LNCaP clone FGC (cell line): ENCODE measurements around the gene UBE2O.
"Not testable (repeated sequence)": the region's sequence is repeated elsewhere in the genome, so short reads cannot be mapped to it uniquely, and the experiment has no call there.

ENCODE experiments used
- DNase-seq: peaks from one replicate; pipeline ENCODE4 v3.0.0-alpha.2; 2011; ENCODE audit warnings: low read depth
- H3K4me3 ChIP-seq: 2 replicates; pipeline ENCODE4 v1.5.1; 2011; ENCODE audit warnings: mild to moderate bottlenecking, low read depth, low read length, control low read depth
- CTCF ChIP-seq: IDR thresholded peaks from 2 replicates; pipeline ENCODE4 v1.5.1; 2012; ENCODE audit warnings: mild to moderate bottlenecking; ENCODE audit not compliant: control insufficient read depth, insufficient read depth; ENCODE audit errors: extremely low read depth

UBE2O gene

DNA sequence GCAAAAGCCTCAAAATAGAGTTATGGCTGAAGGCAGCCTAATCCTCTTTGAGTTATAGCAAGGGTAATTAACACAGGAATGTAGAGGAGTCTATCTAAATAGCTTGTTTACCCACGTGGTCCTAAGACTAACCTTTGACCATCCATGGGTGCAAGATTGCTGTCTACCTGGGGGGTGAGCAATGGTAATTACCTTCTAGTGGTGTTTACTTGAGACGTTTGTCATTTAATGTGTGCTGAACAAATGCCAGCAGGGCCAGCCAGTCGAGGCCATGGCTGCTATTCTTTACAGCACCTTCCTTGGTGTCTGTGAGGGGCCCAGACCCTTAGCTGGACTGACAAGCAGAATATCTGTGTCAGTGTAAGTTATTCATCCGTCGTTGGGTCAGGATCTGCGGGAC, 85.3 kb downstream of the UBE2O start:
- no peak for DNase-seq
- H3K4me3 ChIP-seq, result no peak overlapping the region
- no peak for TF ChIP-seq CTCF

- H3K4me3 ChIP-seq, result no peak overlapping the region
- TF ChIP-seq CTCF, result no peak
- no peak for DNase-seq
Measured at GRCh38 chr17:76366247-76366646, 86.7 kb downstream of the UBE2O start.

DNA sequence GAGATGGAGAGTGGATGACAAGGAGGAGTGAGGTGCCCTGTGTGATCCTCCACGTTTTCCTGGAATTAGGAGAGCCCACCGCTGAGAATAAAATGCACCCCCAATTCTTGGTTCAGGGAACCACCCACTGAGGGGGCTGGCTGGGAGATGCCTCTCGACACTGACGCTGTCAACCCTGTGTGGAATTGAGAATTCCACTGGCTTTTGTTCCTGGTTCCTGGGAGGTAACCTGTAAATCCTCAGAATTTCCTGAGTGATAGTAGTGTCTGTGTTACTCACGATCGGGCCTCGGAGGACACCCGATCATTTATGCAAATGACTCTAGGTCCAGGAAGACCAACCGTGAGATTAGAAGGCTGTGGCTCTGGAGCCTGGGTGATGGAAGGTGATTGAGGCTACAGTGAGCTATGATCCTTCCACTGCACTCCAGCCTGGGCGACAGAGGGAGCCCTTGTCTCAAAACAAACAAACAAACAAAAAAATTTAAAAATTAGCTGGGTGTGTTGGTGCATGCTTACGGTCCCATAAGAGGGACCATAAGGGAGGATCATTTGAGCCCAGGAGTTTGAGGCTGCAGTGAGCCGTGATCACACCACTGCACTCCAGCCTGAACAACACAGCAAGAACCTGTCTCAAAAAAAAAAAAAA, 87.6 kb downstream of the UBE2O start:
- DNase-seq, result no peak
- peak; percentile 61 for TF ChIP-seq CTCF

DNA sequence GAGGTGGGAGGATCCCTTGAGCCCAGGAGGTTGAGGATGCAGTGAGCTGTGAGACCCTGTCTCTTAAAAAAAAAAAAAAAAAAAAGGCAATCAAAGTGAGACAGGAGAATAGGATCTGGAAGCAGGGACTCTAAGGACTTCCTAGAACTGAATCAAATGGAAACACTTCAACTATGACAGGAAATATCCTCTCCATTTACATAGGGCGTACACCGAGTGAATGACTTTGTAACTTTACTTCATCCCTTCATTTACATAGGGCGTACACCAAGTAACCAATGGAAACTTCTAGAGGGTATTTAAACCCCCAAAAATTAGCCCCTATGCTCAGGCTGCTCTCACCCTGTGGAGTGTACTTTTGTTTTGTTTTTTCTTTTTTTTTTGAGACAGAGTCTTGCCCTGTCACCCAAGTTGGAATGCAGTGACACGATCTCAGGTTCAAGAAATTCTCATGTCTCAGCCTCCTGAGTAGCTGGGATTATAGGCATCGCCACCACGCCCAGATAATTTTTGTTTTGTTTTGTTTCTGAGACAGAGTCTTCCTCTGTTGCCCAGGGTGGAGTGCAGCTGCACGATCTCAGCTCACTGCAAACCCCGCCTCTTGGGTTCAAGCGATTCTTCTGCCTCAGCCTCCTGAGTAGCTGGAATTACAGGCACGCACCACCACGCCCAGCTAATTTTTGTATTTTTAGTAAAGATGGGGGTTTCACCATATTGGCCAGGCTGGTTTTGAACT, 89.7 kb downstream of the UBE2O start:
- no peak overlapping the region for H3K4me3 ChIP-seq
- DNase-seq, result no peak
- TF ChIP-seq CTCF, result no peak

More for the DNA sequence above, 87.6 kb downstream of the UBE2O start:
- no peak overlapping the region for H3K4me3 ChIP-seq

- no peak for TF ChIP-seq CTCF
- DNase-seq, result no peak
- H3K4me3 ChIP-seq, result no peak overlapping the region
Measured at GRCh38 chr17:76360461-76360860, 92.5 kb downstream of the UBE2O start.

DNA sequence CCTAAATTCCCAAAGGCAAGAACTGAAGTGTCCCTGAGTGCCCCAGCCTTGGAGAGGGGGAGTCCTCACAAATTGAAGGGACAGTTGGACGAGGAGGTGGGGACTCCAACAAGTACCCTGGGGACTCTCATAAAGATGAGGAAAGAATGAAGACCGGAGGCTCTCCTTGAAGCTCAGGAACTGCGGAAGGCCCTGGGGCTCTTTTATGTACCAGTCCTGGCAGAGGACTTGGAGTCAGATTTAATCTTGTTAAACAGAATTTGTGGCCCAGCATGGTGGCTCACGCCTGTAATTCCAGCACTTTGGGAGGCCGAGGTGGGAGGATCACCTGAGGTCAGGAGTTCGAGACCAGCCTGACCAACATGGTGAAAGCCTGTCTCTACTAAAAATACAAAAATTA, 93.2 kb downstream of the UBE2O start:
- not testable (repeated sequence) for H3K4me3 ChIP-seq, DNase-seq

- H3K4me3 ChIP-seq, result no peak overlapping the region
- DNase-seq, result no peak
- TF ChIP-seq CTCF, result no peak
Measured at GRCh38 chr17:76359375-76359774, 93.6 kb downstream of the UBE2O start.
